NB4 (cell line): ENCODE results near the gene MED7.

Experiments used
- POLR2A ChIP-seq: IDR thresholded peaks from 2 replicates; pipeline ENCODE4 v1.6.1; 2011; ENCODE audit warnings: mild to moderate bottlenecking; ENCODE audit not compliant: insufficient read length; ENCODE audit errors: extremely low read depth
- TF ChIP-seq, protein P1 (sequence below): IDR thresholded peaks from one replicate; pipeline ENCODE4 v1.5.1; 2012; ENCODE audit warnings: low read depth, low read length

DNA sequence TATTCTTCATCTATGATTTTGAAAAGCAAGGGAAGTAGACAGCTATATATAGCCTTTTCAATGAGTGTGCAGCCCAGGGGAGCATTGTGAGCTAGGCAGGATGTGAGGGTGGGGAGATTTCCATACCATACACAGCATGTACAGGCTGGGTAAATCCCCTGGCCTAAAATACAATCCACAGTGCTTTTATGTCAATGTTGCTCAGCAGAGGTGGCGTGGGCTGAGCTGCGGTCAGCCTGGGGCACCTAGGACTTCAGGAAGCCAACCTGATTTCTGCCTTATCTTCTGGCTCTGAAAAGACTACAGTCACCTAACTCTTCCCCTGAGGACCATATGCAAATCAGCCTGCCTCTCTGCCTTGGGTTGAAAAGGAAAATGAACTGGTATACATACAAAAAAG, 29.7 kb upstream of the MED7 start:
- no peak for TF ChIP-seq POLR2A
- TF ChIP-seq, protein P1, sequence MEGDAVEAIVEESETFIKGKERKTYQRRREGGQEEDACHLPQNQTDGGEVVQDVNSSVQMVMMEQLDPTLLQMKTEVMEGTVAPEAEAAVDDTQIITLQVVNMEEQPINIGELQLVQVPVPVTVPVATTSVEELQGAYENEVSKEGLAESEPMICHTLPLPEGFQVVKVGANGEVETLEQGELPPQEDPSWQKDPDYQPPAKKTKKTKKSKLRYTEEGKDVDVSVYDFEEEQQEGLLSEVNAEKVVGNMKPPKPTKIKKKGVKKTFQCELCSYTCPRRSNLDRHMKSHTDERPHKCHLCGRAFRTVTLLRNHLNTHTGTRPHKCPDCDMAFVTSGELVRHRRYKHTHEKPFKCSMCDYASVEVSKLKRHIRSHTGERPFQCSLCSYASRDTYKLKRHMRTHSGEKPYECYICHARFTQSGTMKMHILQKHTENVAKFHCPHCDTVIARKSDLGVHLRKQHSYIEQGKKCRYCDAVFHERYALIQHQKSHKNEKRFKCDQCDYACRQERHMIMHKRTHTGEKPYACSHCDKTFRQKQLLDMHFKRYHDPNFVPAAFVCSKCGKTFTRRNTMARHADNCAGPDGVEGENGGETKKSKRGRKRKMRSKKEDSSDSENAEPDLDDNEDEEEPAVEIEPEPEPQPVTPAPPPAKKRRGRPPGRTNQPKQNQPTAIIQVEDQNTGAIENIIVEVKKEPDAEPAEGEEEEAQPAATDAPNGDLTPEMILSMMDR, result no peak
